ENCODE results near the gene KCTD11. TPM values are rescaled to one million over a fixed set of nuclear protein-coding genes. Genes with fewer than 3 reads are reported as not detected.

Gene KCTD11
- total RNA-seq, 1 experiment from 2014 or later = 11.0 TPM

GRCh38 chr17:7328009-7328408 lies 24.0 kb upstream of the KCTD11 start:
- in situ Hi-C loops (cut with HindIII; ENCODE audit: low pct_unique_long_range_greater_than_20kb, low sequenced_read_pairs) (no loop called here), intact Hi-C loops (cut with micrococcal nuclease; ENCODE audit: unreplicated experiment) (no loop called here)
- CTCF ChIA-PET = no interaction called here
- BruUV-seq (replicated peaks) = no TSS peak
- H3K27me3 ChIP-seq (ENCODE audit: control insufficient read depth, insufficient read depth, low read length) = no peaks in the 10 kb centered on the region
- TF ChIP-seq SIN3A (IDR thresholded peaks at IDR 0.05; ENCODE audit: borderline replicate concordance, insufficient read depth, low read depth, low read length) = no peak
- TF ChIP-seq POLR2AphosphoS5 (IDR thresholded peaks at IDR 0.05; ENCODE audit: low read depth, low read length) = no peak
- TF ChIP-seq, protein P1, sequence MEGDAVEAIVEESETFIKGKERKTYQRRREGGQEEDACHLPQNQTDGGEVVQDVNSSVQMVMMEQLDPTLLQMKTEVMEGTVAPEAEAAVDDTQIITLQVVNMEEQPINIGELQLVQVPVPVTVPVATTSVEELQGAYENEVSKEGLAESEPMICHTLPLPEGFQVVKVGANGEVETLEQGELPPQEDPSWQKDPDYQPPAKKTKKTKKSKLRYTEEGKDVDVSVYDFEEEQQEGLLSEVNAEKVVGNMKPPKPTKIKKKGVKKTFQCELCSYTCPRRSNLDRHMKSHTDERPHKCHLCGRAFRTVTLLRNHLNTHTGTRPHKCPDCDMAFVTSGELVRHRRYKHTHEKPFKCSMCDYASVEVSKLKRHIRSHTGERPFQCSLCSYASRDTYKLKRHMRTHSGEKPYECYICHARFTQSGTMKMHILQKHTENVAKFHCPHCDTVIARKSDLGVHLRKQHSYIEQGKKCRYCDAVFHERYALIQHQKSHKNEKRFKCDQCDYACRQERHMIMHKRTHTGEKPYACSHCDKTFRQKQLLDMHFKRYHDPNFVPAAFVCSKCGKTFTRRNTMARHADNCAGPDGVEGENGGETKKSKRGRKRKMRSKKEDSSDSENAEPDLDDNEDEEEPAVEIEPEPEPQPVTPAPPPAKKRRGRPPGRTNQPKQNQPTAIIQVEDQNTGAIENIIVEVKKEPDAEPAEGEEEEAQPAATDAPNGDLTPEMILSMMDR (IDR thresholded peaks at IDR 0.05) = no peak
- no peak for TF ChIP-seq TCF7L2 (IDR thresholded peaks at IDR 0.05; ENCODE audit: low read depth, low read length)
- TF ChIP-seq, protein P2, sequence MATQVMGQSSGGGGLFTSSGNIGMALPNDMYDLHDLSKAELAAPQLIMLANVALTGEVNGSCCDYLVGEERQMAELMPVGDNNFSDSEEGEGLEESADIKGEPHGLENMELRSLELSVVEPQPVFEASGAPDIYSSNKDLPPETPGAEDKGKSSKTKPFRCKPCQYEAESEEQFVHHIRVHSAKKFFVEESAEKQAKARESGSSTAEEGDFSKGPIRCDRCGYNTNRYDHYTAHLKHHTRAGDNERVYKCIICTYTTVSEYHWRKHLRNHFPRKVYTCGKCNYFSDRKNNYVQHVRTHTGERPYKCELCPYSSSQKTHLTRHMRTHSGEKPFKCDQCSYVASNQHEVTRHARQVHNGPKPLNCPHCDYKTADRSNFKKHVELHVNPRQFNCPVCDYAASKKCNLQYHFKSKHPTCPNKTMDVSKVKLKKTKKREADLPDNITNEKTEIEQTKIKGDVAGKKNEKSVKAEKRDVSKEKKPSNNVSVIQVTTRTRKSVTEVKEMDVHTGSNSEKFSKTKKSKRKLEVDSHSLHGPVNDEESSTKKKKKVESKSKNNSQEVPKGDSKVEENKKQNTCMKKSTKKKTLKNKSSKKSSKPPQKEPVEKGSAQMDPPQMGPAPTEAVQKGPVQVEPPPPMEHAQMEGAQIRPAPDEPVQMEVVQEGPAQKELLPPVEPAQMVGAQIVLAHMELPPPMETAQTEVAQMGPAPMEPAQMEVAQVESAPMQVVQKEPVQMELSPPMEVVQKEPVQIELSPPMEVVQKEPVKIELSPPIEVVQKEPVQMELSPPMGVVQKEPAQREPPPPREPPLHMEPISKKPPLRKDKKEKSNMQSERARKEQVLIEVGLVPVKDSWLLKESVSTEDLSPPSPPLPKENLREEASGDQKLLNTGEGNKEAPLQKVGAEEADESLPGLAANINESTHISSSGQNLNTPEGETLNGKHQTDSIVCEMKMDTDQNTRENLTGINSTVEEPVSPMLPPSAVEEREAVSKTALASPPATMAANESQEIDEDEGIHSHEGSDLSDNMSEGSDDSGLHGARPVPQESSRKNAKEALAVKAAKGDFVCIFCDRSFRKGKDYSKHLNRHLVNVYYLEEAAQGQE (IDR thresholded peaks at IDR 0.05; ENCODE audit: insufficient read depth in 1 of 2, low read depth in 2 of 2, low read length in 1 of 2) = no peak
- H3K9me3 ChIP-seq (ENCODE audit: control insufficient read depth, insufficient read depth, low read depth, low read length) = no peaks in the 10 kb centered on the region
- no peak for ATAC-seq
- H3K4me3 ChIP-seq (ENCODE audit: low read depth in 2 of 2, low read length in 2 of 2) = peak overlapping the region; percentile 81 to 90
- peaks cover 7% of the 10 kb centered on the region for H3K4me1 ChIP-seq (ENCODE audit: control insufficient read depth, insufficient read depth, low read length)
- H3K27ac ChIP-seq (ENCODE audit: low read length) = peak overlapping the region; percentile 90
- POLR2A ChIA-PET = no interaction called here
- no peaks in the 10 kb centered on the region; the same call in 1 of the 2 replicates for H3K36me3 ChIP-seq (ENCODE audit: control insufficient read depth, insufficient read depth, low read length)
- no peak for DNase-seq (ENCODE audit: low read depth, low spot score)

DNA sequence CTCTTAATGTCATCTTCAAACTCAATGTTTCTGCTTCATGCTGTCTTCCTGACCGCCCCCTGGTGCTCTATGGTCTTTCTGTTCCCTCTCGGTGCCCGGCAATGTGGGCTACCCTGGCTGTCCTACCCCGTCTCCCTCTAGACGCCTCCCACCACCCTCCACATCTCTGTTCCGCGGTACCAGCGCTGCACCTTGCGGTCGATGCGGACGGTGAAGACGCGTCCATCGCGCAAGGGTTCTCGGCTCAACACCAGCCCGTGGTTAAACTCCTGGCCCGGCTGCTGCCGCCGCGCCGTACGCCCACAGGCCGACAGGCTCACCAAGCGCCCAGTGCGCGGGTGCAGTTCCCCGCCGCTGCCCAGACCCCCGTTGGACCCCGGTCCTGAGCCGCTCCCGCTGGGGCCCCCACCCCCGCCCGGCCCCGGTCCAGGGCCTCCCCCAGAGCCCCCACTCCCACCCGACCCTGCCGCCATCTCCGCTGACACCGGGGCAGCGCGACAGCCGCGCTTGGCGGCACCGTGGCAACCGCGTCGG lies 23.1 kb upstream of the KCTD11 start, which contains the start of gene NEURL4:
Gene NEURL4, minus strand, starts transcription at position 496 of the 534 bp plus-strand sequence. Its CDS starts 23 bp downstream, at position 473.
- H3K4me3 ChIP-seq (ENCODE audit: low read depth in 2 of 2, low read length in 2 of 2) = peak within 1 kb of the TSS; percentile 81 to 90
- no peaks in the 10 kb centered on the region; the same call in 1 of the 2 replicates for H3K36me3 ChIP-seq (ENCODE audit: control insufficient read depth, insufficient read depth, low read length)
- peak within 1 kb of the TSS; percentile 90 for H3K27ac ChIP-seq (ENCODE audit: low read length)
- intact Hi-C loops (cut with micrococcal nuclease; ENCODE audit: unreplicated experiment) (no loop called here), in situ Hi-C loops (cut with HindIII; ENCODE audit: low pct_unique_long_range_greater_than_20kb, low sequenced_read_pairs) (no loop called here)
- ChIA-PET CTCF (interaction anchor here (0.6 to 0.7 kb wide), 2 partner anchors 39 to 190 kb away, joined by 3 to 5 read pairs; no protein-coding TSS in a partner anchor), POLR2A (interaction anchor here (0.9 kb wide), 1 partner anchor 21 kb away, joined by 3 read pairs; no protein-coding TSS in a partner anchor)
- TF ChIP-seq, protein P2 (IDR thresholded peaks at IDR 0.05; ENCODE audit: insufficient read depth in 1 of 2, low read depth in 2 of 2, low read length in 1 of 2) = no peak
- TF ChIP-seq TCF7L2 (IDR thresholded peaks at IDR 0.05; ENCODE audit: low read depth, low read length) (no peak), POLR2AphosphoS5 (IDR thresholded peaks at IDR 0.05; ENCODE audit: low read depth, low read length) (no peak), SIN3A (IDR thresholded peaks at IDR 0.05; ENCODE audit: borderline replicate concordance, insufficient read depth, low read depth, low read length) (no peak)
- TF ChIP-seq, protein P1 (IDR thresholded peaks at IDR 0.05) = no peak
- no peak for DNase-seq (ENCODE audit: low read depth, low spot score)
- no TSS peak for BruUV-seq (replicated peaks)
- peaks cover 7% of the 10 kb centered on the region for H3K4me1 ChIP-seq (ENCODE audit: control insufficient read depth, insufficient read depth, low read length)
- no peaks in the 10 kb centered on the region for H3K27me3 ChIP-seq (ENCODE audit: control insufficient read depth, insufficient read depth, low read length)
- peak; percentile 35 for ATAC-seq
- H3K9me3 ChIP-seq (ENCODE audit: control insufficient read depth, insufficient read depth, low read depth, low read length) = no peaks in the 10 kb centered on the region
